Measurements from ENCODE around the gene NR2C2AP.

GRCh38 chr19:19230999-19231398 lies 27.8 kb upstream of the NR2C2AP start:
- TF ChIP-seq CTCF (IDR thresholded peaks at IDR 0.05) (no peak), POLR2A (IDR thresholded peaks at IDR 0.05) (no peak), EP300 (IDR thresholded peaks at IDR 0.05) (no peak)

All from ovary (tissue), 3 donors.